ENCODE data around the gene SERPINA1. TPM values are rescaled to one million over a fixed set of nuclear protein-coding genes. Genes with fewer than 3 reads are reported as not detected.

SERPINA1 gene
- total RNA-seq, 3 donors from 2014 or later (not counting 1 experiment from before 2014, with no cell fraction given) = 12.7 to 65.3 (median 48.3) TPM

DNA sequence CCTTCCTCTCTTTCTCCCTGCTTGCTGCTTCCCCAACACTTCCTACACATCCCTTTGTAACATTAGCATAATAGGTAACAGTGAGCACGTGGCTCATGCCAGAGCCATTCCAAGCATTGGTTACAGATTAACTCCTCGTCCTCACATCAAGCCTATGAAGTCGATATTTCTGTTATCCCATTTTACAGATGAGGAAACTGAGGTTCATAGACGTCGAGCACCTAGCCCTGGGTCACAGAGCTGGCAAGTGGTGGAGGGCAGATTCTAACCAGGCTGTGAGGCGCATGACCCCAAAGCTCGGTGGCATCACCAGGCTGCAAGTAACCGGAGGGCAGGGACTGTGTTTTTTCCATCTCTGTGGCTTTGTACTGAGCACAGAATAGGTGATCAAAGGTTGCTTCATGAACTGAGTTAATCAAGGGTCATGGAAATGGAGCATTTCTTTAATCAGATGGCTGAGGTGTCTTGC is 5.7 kb upstream of the SERPINA1 start:
- intact Hi-C loops (cut with micrococcal nuclease) = no loop called here
- H3K27me3 ChIP-seq (ENCODE audit: control insufficient read depth, insufficient read depth, low read length) = no peaks in the 10 kb centered on the region
- H3K27ac Mint-ChIP-seq = no peak overlapping the region
- no peak overlapping the region for H3K4me3 ChIP-seq (ENCODE audit: low read length)
- TF ChIP-seq, protein P1, sequence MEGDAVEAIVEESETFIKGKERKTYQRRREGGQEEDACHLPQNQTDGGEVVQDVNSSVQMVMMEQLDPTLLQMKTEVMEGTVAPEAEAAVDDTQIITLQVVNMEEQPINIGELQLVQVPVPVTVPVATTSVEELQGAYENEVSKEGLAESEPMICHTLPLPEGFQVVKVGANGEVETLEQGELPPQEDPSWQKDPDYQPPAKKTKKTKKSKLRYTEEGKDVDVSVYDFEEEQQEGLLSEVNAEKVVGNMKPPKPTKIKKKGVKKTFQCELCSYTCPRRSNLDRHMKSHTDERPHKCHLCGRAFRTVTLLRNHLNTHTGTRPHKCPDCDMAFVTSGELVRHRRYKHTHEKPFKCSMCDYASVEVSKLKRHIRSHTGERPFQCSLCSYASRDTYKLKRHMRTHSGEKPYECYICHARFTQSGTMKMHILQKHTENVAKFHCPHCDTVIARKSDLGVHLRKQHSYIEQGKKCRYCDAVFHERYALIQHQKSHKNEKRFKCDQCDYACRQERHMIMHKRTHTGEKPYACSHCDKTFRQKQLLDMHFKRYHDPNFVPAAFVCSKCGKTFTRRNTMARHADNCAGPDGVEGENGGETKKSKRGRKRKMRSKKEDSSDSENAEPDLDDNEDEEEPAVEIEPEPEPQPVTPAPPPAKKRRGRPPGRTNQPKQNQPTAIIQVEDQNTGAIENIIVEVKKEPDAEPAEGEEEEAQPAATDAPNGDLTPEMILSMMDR (IDR thresholded peaks at IDR 0.05) = no peak
- WGBS (ENCODE audit: insufficient coverage) = 53% methylated on average over 8 of the region's 8 CpGs
- no peaks in the 10 kb centered on the region for H3K36me3 Mint-ChIP-seq
- ATAC-seq = peak in 2 of 3 donors; percentile 26 to 38
- peaks cover 47% of the 10 kb centered on the region for H3K4me1 ChIP-seq (ENCODE audit: control insufficient read depth, insufficient read depth, low read length)
- peak overlapping the region; percentile 34 for H3K27ac ChIP-seq (ENCODE audit: low read length)
- no peak for DNase-seq
- no peak overlapping the region for H3K4me3 Mint-ChIP-seq
- H3K4me1 Mint-ChIP-seq = peaks cover 12 to 15% of the 10 kb centered on the region in 2 donors
- H3K27me3 Mint-ChIP-seq (ENCODE audit: low read depth in 2 of 2) = peaks cover 11 to 46% of the 10 kb centered on the region in 2 donors
- no peaks in the 10 kb centered on the region for H3K9me3 ChIP-seq (ENCODE audit: control insufficient read depth, insufficient read depth, low read length)
- no peaks in the 10 kb centered on the region for H3K9me3 Mint-ChIP-seq
- H3K36me3 ChIP-seq (ENCODE audit: control insufficient read depth, insufficient read depth, low read length) = no peaks in the 10 kb centered on the region

- H3K36me3 Mint-ChIP-seq = no peaks in the 10 kb centered on the region
- no peaks in the 10 kb centered on the region for H3K9me3 Mint-ChIP-seq
- TF ChIP-seq, protein P1 (IDR thresholded peaks at IDR 0.05) = no peak
- no peak for ATAC-seq
- no peaks in the 10 kb centered on the region for H3K27me3 ChIP-seq (ENCODE audit: control insufficient read depth, insufficient read depth, low read length)
- H3K27me3 Mint-ChIP-seq (ENCODE audit: low read depth in 2 of 2) = peaks cover 11 to 40% of the 10 kb centered on the region in 2 donors
- WGBS (ENCODE audit: insufficient coverage) = 95% methylated on average over 10 of the region's 10 CpGs
- no peak for DNase-seq
- no peaks in the 10 kb centered on the region for H3K9me3 ChIP-seq (ENCODE audit: control insufficient read depth, insufficient read depth, low read length)
- H3K27ac Mint-ChIP-seq = no peak overlapping the region
- H3K4me1 Mint-ChIP-seq = peaks cover 12 to 15% of the 10 kb centered on the region in 2 donors
- peaks cover 47% of the 10 kb centered on the region for H3K4me1 ChIP-seq (ENCODE audit: control insufficient read depth, insufficient read depth, low read length)
- no peaks in the 10 kb centered on the region for H3K36me3 ChIP-seq (ENCODE audit: control insufficient read depth, insufficient read depth, low read length)
- H3K27ac ChIP-seq (ENCODE audit: low read length) = no peak overlapping the region
- no peak overlapping the region for H3K4me3 ChIP-seq (ENCODE audit: low read length)
- H3K4me3 Mint-ChIP-seq = no peak overlapping the region
- intact Hi-C loops (cut with micrococcal nuclease) = no loop called here
These were observed 5.1 kb upstream of the SERPINA1 start for GRCh38 chr14:94393474-94393873.

- H3K4me1 ChIP-seq (ENCODE audit: control insufficient read depth, insufficient read depth, low read length) = peaks cover 47% of the 10 kb centered on the region
- intact Hi-C loops (cut with micrococcal nuclease) = no loop called here
- H3K27me3 ChIP-seq (ENCODE audit: control insufficient read depth, insufficient read depth, low read length) = no peaks in the 10 kb centered on the region
- no peaks in the 10 kb centered on the region for H3K36me3 ChIP-seq (ENCODE audit: control insufficient read depth, insufficient read depth, low read length)
- peak; percentile 44 to 79 (median 69) for ATAC-seq
- no peak overlapping the region for H3K4me3 ChIP-seq (ENCODE audit: low read length)
- H3K9me3 ChIP-seq (ENCODE audit: control insufficient read depth, insufficient read depth, low read length) = no peaks in the 10 kb centered on the region
- Mint-ChIP-seq H3K9me3 (no peaks in the 10 kb centered on the region), H3K4me1 (peaks cover 12 to 15% of the 10 kb centered on the region in 2 donors), H3K27me3 (ENCODE audit: low read depth in 2 of 2) (peaks cover 5 to 30% of the 10 kb centered on the region in 2 donors), H3K36me3 (no peaks in the 10 kb centered on the region), H3K4me3 (no peak overlapping the region), H3K27ac (no peak overlapping the region)
- no peak overlapping the region for H3K27ac ChIP-seq (ENCODE audit: low read length)
- TF ChIP-seq, protein P1 (IDR thresholded peaks at IDR 0.05) = no peak
- WGBS (ENCODE audit: insufficient coverage) = 9% methylated on average over 5 of the region's 5 CpGs
- DNase-seq = peak in 1 of 2 donors; percentile 40
These were observed 4.1 kb upstream of the SERPINA1 start for GRCh38 chr14:94392510-94392935.

All from natural killer cell (primary cell).